Measurements from ENCODE around the gene EXT2.

- TF ChIP-seq EZH2phosphoT487 (IDR thresholded peaks at IDR 0.05; ENCODE audit: borderline replicate concordance, low read depth): no peak
- TF ChIP-seq GABPA (IDR thresholded peaks at IDR 0.05; ENCODE audit: low read depth): no peak
- no peak for TF ChIP-seq CTCF (IDR thresholded peaks at IDR 0.05)
- TF ChIP-seq NFIC (IDR thresholded peaks at IDR 0.05; ENCODE audit: borderline replicate concordance): no peak
- no peak for TF ChIP-seq POLR2AphosphoS5 (IDR thresholded peaks at IDR 0.05; ENCODE audit: low read depth, low read length)
- no peak for TF ChIP-seq MEF2A (IDR thresholded peaks at IDR 0.05; ENCODE audit: borderline replicate concordance, low read depth)
- no peak for TF ChIP-seq REST (IDR thresholded peaks at IDR 0.05; ENCODE audit: low read depth, low read length)
- no peak for TF ChIP-seq RFX5 (IDR thresholded peaks at IDR 0.05; ENCODE audit: low read length)
These were observed 66.5 kb downstream of the EXT2 start for GRCh38 chr11:44162004-44162403.
